ENCODE measurements around the gene SMIM38.

The SMIM38 gene

GRCh38 chr11:69186316-69187260, 30.9 kb downstream of the SMIM38 start:
- H3K4me3 ChIP-seq (ENCODE audit: low read depth, low read length), result no peak overlapping the region
- TF ChIP-seq CTCF (IDR thresholded peaks at IDR 0.05; ENCODE audit: low read depth, low read length), result no peak

- H3K4me3 ChIP-seq (ENCODE audit: low read depth, low read length), result no peak overlapping the region
- no peak for TF ChIP-seq CTCF (IDR thresholded peaks at IDR 0.05; ENCODE audit: low read depth, low read length)
Observed at GRCh38 chr11:69187540-69188065, 31.9 kb downstream of the SMIM38 start.

DNA sequence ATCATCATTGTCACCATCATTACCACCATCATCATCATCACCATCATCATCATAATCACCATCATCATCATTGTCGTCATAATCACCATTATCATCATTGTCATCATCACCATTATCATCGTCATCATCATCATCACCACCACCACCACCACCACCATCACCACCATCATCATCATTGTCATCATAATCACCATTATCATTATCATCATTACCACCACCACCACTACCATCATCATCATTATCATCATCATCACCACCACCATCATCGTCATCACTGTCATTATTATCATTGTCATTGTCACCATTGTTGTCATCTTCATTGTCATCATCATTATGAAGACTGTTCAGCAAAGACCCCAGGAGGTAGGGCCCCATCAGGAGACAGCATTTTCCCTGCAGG, 33.3 kb downstream of the SMIM38 start:
- H3K4me3 ChIP-seq (ENCODE audit: low read depth, low read length), result no peak overlapping the region
- TF ChIP-seq CTCF (IDR thresholded peaks at IDR 0.05; ENCODE audit: low read depth, low read length), result no peak

GRCh38 chr11:69190796-69191536, 35.2 kb downstream of the SMIM38 start:
- TF ChIP-seq CTCF (IDR thresholded peaks at IDR 0.05; ENCODE audit: low read depth, low read length), result no peak
- no peak overlapping the region for H3K4me3 ChIP-seq (ENCODE audit: low read depth, low read length)

GRCh38 chr11:69192301-69192721, 36.6 kb downstream of the SMIM38 start:
- no peak overlapping the region for H3K4me3 ChIP-seq (ENCODE audit: low read depth, low read length)
- no peak for TF ChIP-seq CTCF (IDR thresholded peaks at IDR 0.05; ENCODE audit: low read depth, low read length)

GRCh38 chr11:69193151-69193550, 37.4 kb downstream of the SMIM38 start:
- TF ChIP-seq CTCF (IDR thresholded peaks at IDR 0.05; ENCODE audit: low read depth, low read length), result no peak
- no peak overlapping the region for H3K4me3 ChIP-seq (ENCODE audit: low read depth, low read length)

Data from WI38 (cell line).